Motor neuron (in vitro differentiated cells): ENCODE data around the gene LGALS7B. TPM values are rescaled to one million over a fixed set of nuclear protein-coding genes. Genes with fewer than 3 reads are reported as not detected.
A peak's percentile ranks its signal among the peaks of the same experiment; 100 is the strongest.
"Not testable (repeated sequence)": the region's sequence is repeated elsewhere in the genome, so short reads cannot be mapped to it uniquely, and the experiment has no call there.

ENCODE experiments used
- ATAC-seq, 8 experiments: fragments of 200-7000 bp; cut with Tn5 transposase; replicated peaks in 6 of 8; 2 replicates each; pipeline ENCODE4 v1.8.0; 2021; ENCODE audit warnings: mild to moderate bottlenecking in 8 of 8, moderate library complexity in 8 of 8
- H3K27ac ChIP-seq, 2 donors: fragments of 250-450 bp; sonication (Bioruptor Pico); 2 replicates each; pipeline ENCODE4 v1.9.0; 2021; ENCODE audit warnings: antibody characterized with exemption in 2 of 2, mild to moderate bottlenecking in 2 of 2, moderate library complexity in 1 of 2
- H3K4me1 ChIP-seq, 2 donors: fragments of 250-450 bp; sonication (Bioruptor Pico); replicated peaks in 1 of 2; 2 replicates each; pipeline ENCODE4 v1.6.1; 2021; ENCODE audit warnings: antibody characterized with exemption in 2 of 2, mild to moderate bottlenecking in 2 of 2, moderate library complexity in 1 of 2
- H3K4me3 ChIP-seq, 5 donors: fragments of 250-450 bp; sonication (Bioruptor Pico); 2 replicates each; pipeline ENCODE4 v1.9.0; 2021; ENCODE audit warnings: antibody characterized with exemption in 5 of 5, mild to moderate bottlenecking in 5 of 5, moderate library complexity in 4 of 5
- WGBS, 10 experiments: fragments of 450-650 bp; shearing (Covaris generic); methylation state at CpG; one replicate each; pipeline ENCODE4 v1.0.0; 2022; 5-methylcytosine and 5-hydroxymethylcytosine counted together
- in situ Hi-C, 9 experiments: fragments of 400-800 bp; cut with MboI; loops; one replicate each; pipeline ENCODE4 v1.15.0; 2021; ENCODE audit warnings: low sequenced_read_pairs in 9 of 9, low pct_unique_long_range_greater_than_20kb in 2 of 9; ENCODE audit not compliant: unreplicated experiment in 9 of 9
- total RNA-seq, 8 experiments: library from RNA; unstranded; fragments of 300-600 nt; gene quantifications; 2 replicates each; pipeline versions ENCODE4 v1.2.3 to v1.2.4, GENCODE V29; 2022

The LGALS7B gene
- total RNA-seq, 8 experiments from 2014 or later = 1.0 to 5.0 TPM; not detected in 6

DNA sequence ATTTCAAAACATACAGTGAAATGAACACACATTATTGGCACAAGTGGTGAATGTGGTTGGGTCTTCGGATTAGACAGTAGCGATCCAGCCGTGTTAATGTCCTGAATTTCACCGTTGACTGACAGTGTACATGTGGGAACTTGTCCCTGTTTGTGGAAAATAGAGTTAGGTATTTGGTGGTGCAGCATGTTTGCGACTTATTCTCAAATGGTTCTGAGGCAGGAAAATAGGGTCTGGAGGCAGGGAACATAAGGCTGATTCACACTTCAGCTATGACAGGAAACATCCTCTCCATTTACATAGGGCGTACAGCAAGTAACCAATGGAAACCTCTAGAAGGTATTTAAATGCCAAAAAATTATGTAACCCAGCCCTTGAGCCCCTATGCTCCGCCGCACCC, 4.2 kb downstream of the LGALS7B start:
- in situ Hi-C loops = no loop called here
- Histone ChIP-seq H3K4me3 (no peak overlapping the region), H3K4me1 (no peaks in the 10 kb centered on the region), H3K27ac (no peak overlapping the region)
- WGBS, 10 experiments = 2 to 97% (median 63%) methylated on average over 3 to 8 of the region's 8 CpGs; no CpG with 5 or more reads in 1 of the 10 experiments
- ATAC-seq = peak in 3 of 8 experiments; percentile 44 to 69 (median 53)

DNA sequence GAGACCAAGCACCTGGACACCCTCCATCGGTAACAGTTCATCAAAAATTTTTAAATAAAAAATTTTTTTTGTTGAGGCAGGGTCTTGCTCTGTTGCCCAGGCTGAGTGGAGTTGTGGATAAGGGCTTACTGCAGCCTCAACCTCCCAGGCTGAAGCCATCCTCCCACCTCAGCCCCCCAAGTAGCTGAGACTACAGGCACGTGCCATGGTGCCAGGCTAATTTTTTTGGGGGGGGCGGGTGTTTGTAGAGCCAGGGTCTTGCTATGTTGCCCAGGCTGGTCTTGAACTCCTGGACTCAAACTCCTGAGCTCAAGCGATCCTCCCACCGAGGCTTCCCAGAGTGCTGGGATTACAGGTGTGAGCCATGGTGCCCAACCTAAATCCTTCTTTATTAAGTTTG, 4.7 kb downstream of the LGALS7B start:
- in situ Hi-C loops = no loop called here
- Histone ChIP-seq H3K4me1 (no peaks in the 10 kb centered on the region), H3K4me3 (no peak overlapping the region), H3K27ac (no peak overlapping the region)
- WGBS, 10 experiments = 73 to 100% (median 92%) methylated on average over 1 to 3 of the region's 5 CpGs; no CpG with 5 or more reads in 2 of the 10 experiments
- ATAC-seq = no peak

DNA sequence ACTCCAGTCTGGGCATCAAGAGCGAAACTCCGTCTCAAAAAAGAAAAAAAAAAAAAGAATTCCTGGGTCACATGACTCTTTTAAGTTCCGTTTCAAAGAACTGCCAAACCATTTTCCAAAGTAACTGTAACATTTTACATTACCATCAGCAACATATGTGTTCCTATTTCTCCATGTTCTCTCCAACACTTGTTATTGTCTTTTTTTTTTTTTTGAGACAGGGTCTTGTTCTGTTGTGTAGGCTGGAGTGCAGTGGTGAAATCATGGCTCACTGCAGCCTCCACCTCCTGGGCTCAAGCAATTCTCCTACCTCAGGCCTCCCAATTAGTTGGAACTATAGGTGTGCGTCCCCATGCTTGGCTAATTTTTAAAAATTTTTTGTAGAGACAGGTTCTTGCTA, 6.5 kb downstream of the LGALS7B start:
- WGBS, 10 experiments = 20 to 100% (median 87%) methylated on average over 1 to 4 of the region's 4 CpGs; no CpG with 5 or more reads in 2 of the 10 experiments
- H3K4me3 ChIP-seq = no peak overlapping the region
- in situ Hi-C loops = no loop called here

DNA sequence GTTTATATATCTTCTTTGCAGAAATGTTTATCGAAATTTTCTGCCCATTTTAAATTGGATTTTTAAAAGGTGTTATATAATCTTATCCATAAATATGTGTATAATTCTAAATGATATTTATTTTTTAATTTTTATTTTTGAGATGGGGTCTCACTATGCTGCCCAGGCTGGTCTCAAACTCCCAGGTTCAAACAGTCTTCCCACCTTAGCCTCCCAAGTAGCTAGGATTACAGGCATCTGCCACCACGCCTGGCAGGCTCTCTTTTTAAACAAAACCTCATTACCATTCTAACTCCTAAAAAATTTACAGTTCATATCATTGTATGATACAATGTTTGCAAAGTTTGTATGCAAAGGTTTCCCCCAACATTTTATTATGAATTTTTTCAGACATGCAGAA, 7.2 kb downstream of the LGALS7B start:
- no peak overlapping the region for H3K4me3 ChIP-seq
- in situ Hi-C loops = no loop called here
- H3K27ac ChIP-seq = no peak overlapping the region
- no peak for ATAC-seq
- WGBS, 10 experiments = 0 to 96% (median 31%) methylated on average over 1 to 2 of the region's 2 CpGs
- no peaks in the 10 kb centered on the region for H3K4me1 ChIP-seq

More for the DNA sequence above, 6.5 kb downstream of the LGALS7B start:
- no peak for ATAC-seq
- Histone ChIP-seq H3K4me1 (no peaks in the 10 kb centered on the region), H3K27ac (no peak overlapping the region)

DNA sequence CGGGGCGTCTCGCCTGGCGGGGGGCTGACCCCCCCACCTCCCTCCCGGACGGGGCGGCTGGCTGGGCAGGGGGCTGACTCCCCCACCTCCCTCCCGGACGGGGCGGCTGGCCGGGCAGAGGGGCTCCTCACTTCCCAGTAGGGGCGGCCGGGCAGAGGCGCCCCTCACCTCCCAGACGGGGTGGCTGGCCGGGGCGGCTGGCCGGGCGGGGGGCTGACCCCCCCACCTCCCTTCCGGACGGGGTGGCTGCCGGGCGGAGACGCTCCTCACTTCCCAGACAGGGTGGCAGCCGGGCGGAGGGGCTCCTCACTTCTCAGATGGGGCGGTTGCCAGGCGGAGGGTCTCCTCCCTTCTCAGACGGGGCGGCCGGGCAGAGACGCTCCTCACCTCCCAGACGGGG, 8.8 kb downstream of the LGALS7B start:
- H3K4me1 ChIP-seq, ATAC-seq, in situ Hi-C loops, H3K27ac ChIP-seq, H3K4me3 ChIP-seq: not testable (repeated sequence)
- no CpG with 5 or more reads among the region's 33 CpGs for WGBS, 10 experiments

DNA sequence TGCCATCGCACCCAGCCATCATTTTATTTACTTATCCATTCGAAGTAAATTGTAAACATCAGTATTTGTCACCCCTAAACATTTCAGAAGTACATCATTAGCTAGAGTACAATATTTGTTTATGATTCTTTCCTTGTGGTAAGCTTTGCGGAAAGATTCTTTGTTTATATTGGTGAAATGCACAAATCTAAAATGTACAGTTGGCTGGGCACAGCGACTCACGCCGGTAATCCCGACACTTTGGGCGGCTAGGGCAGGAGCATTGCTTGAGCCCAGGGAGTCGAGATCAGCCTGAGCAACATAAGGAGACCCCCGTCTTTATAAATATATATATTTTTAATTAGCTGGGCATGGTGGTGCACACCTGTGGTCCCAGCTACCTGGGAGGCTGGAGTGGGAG, 10.1 kb downstream of the LGALS7B start:
- Histone ChIP-seq H3K27ac (no peak overlapping the region), H3K4me1 (no peaks in the 10 kb centered on the region), H3K4me3 (no peak overlapping the region)
- in situ Hi-C loops = no loop called here
- no peak for ATAC-seq
- WGBS, 10 experiments = 56 to 95% (median 81%) methylated on average over 2 to 9 of the region's 10 CpGs; no CpG with 5 or more reads in 3 of the 10 experiments

DNA sequence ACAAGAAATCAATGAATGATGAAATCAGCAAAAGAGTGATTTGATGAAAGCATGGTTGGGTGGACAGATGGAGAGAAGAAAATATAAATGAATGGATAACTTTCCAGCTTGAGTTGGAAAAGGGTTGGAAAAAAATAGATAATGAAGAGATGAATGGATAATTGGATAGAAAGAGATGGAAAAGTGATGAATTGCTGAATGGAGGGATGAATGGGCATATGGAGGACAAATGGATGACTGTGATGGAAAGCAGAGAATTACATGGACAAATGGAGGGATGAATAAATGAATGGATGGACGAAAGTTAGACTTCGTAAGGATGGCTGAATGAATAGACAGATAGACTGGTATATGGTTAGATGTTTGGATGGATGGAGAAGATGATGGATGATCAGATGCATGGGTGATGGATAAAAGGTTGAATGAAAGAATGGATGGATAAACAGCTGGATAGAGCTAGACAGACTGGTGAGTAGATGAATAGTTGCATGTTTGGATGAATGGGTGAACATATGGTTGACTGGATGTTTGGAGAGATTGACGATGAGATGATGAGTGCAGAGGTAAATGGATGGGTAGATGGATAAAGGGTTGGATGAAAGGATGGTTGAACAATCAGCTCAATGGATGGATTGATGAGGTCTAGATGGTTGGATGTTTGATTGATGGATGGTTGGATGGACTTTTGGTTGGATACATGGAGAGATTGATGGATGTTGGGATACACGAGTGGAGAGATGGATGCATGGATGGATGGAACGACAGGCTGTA, 11.8 kb downstream of the LGALS7B start:
- no peak for ATAC-seq
- 64 to 95% (median 80%) methylated on average over 2 to 5 of the region's 5 CpGs for WGBS, 10 experiments
- Histone ChIP-seq H3K4me1 (no peaks in the 10 kb centered on the region), H3K4me3 (no peak overlapping the region), H3K27ac (no peak overlapping the region)
- in situ Hi-C loops = no loop called here

DNA sequence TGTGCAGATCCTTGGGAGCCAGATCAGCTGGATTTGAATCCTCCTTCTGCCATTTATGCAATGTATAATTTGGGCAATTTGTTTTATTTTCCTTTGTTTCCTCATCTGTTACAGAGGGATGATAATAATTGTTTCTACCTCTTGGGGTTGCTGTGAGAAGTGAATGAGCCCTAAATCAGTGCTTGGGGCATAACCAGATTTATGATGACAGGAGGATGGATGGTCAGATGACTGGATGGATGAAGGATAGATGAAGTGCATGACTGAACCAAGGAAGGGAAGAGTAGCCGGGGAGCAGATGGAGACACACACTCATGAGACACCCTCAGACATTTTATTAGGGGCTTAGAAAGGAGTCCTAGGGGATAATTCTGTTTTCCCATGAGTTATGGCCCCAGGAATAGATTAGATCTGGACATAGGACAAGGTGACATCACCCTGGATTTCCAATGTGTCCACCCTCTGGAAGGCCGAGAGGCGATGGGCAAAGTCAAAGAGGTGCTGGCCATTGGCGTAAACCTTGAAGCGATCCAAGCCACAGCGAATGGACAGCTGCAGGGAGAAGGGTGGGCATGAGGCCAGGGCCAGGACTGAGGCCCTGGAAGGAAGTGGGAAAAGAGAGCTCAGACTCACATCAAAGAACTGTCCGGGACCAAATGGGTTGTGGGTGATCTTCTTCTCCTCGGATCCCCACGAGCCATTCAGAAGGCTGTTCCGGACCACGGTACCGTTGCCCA, 12.5 kb downstream of the LGALS7B start:
- 68 to 98% (median 88%) methylated on average over 1 to 10 of the region's 12 CpGs; no CpG with 5 or more reads in 2 of the 10 experiments for WGBS, 10 experiments

DNA sequence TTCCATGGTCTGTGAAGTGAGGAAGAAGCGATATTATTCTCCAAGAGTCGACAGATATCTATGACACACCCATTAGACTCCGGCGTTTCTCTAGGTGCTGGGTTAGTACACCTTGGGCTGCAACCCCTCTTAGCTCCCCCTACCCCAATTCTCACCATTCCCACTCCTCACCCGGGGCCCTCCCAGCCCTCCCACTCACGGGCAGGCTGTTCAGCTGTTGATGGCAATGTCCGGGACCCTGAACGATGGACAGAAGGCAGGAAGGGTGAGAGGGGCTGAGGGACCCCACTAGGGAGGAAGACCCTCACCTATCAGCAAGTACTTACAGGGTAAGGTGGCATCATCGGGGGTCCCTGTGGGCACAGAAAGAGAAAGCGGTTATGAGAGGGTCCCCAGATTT, 14.5 kb downstream of the LGALS7B start:
- H3K4me3 ChIP-seq = no peak overlapping the region
- H3K4me1 ChIP-seq = no peaks in the 10 kb centered on the region
- H3K27ac ChIP-seq = no peak overlapping the region
- no peak for ATAC-seq
- in situ Hi-C loops = no loop called here
- WGBS, 10 experiments = 96% methylated on average over 4 of the region's 10 CpGs; no CpG with 5 or more reads in 9 of the 10 experiments

More for the DNA sequence above, 12.5 kb downstream of the LGALS7B start:
- in situ Hi-C loops = no loop called here
- H3K4me3 ChIP-seq = no peak overlapping the region
- no peaks in the 10 kb centered on the region for H3K4me1 ChIP-seq
- no peak for ATAC-seq
- no peak overlapping the region for H3K27ac ChIP-seq

DNA sequence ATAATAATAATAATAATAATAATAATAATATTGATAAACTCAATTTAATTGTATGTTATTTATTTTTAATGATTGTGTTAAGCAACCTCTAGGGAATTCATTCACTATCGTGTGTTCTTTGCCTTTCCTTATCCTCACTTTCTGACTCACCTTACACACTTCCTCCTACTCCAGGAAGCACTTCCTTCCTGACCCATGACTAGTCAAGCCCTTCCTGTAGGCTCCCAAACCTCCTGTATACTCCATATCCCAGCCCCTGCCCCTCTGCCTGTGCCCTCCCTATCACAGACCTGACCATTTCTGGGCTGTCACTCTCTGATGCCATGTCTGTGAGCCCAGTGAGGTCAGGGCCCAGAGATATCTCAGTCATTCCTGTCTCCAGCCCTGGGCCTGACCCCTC, 16.2 kb downstream of the LGALS7B start:
- no peak for ATAC-seq
- in situ Hi-C loops = no loop called here
- no peak overlapping the region for H3K4me3 ChIP-seq
- 60 to 73% (median 71%) methylated on average over 1 of the region's 1 CpG; no CpG with 5 or more reads in 7 of the 10 experiments for WGBS, 10 experiments
- no peak overlapping the region for H3K27ac ChIP-seq
- no peaks in the 10 kb centered on the region for H3K4me1 ChIP-seq

DNA sequence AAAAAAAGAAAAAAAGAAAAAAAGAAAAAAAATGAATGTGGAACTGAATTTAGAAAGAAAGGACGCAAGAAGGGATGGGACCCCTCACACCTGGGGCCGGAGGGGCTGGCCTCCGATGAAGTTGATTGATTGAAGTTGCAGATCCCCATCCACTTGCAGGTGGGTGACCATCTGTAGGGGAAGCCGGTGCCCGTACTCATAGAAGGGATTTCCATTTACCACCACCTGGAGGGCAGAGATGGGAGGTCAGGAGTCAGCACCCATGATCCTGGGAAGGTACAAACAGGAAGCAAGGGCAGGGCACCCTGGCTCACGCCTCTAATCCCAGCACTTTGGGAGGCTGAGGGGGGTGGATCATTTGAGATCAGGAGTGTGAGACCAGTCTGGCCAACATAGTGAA, 17.4 kb downstream of the LGALS7B start:
- Histone ChIP-seq H3K27ac (no peak overlapping the region), H3K4me1 (no peaks in the 10 kb centered on the region), H3K4me3 (no peak overlapping the region)
- in situ Hi-C loops = no loop called here
- WGBS, 10 experiments = 71 to 100% (median 89%) methylated on average over 1 to 5 of the region's 6 CpGs; no CpG with 5 or more reads in 2 of the 10 experiments
- no peak for ATAC-seq

DNA sequence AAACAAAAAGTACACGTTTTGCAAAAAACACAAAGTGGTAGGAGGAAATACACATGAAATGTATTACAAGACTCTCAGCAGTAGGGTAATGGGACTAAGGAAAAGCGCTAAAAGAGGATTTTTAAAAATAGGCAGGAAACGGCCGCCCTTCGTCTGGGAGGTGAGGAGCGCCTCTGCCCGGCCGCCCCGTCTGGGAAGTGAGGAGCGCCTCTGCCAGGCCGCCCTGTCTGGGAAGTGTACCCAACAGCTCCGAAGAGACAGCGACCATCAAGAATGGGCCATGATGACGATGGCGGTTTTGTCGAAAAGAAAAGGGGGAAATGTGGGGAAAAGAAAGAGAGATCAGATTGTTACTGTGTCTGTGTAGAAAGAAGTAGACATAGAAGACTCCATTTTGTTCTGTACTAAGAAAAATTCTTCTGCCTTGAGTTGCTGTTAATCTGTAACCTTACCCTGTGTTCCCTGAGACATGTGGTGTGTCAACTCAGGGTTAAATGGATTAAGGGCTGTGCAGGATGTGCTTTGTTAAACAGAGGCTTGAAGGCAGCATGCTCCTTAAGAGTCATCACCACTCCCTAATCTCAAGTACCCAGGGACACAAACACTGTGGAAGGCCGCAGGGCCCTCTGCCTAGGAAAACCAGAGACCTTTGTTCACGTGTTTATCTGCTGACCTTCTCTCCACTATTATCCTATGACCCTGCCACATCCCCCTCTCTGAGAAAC, 18.5 kb downstream of the LGALS7B start:
- H3K27ac ChIP-seq, H3K4me3 ChIP-seq, in situ Hi-C loops, H3K4me1 ChIP-seq, ATAC-seq: not testable (repeated sequence)
- WGBS, 10 experiments = 35 to 100% (median 76%) methylated on average over 1 to 4 of the region's 18 CpGs; no CpG with 5 or more reads in 4 of the 10 experiments

DNA sequence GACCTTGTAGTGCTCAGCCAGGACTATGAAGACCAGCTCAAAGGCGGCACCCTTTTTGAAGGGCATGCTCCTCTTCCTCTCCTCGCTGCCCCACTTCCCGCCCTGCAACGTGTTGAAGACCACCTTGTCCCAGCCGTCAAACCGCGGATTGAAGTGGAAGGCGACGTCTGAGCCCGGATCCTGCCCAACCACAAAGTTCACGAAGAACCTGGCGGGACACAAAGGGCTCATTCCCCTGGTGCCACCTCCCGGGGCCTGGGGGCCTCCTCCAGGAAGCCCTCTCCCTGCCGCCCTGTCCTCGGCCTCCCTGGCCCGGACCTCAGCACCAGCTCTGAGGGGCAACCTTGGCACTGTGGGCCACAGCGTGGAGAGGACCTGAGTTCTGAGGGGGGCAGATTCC, 19.7 kb downstream of the LGALS7B start:
- ATAC-seq = no peak
- WGBS, 10 experiments = 92 to 100% (median 100%) methylated on average over 1 to 11 of the region's 17 CpGs; no CpG with 5 or more reads in 7 of the 10 experiments
- Histone ChIP-seq H3K4me3 (no peak overlapping the region), H3K27ac (no peak overlapping the region), H3K4me1 (no peaks in the 10 kb centered on the region)
- in situ Hi-C loops = no loop called here
